Endothelial cell (in vitro differentiated cells): ENCODE results near the gene RALGPS1. TPM values are rescaled to one million over a fixed set of nuclear protein-coding genes. Genes with fewer than 3 reads are reported as not detected.

Source experiments
- DNase-seq: peaks from one replicate; pipeline ENCODE4 v3.0.0; 2021; ENCODE audit warnings: low spot score
- H3K27ac Mint-ChIP-seq: one replicate; pipeline ENCODE4 v1.8.0; 2021; ENCODE audit warnings: mixed read lengths, inconsistent platforms; ENCODE audit not compliant: unreplicated experiment
- H3K27me3 Mint-ChIP-seq: one replicate; pipeline ENCODE4 v1.8.0; 2021; ENCODE audit warnings: mild to moderate bottlenecking, moderate library complexity, mixed read lengths, inconsistent platforms; ENCODE audit not compliant: unreplicated experiment
- H3K36me3 Mint-ChIP-seq: one replicate; pipeline ENCODE4 v1.8.0; 2021; ENCODE audit warnings: mild to moderate bottlenecking, low read depth, mixed read lengths, inconsistent platforms; ENCODE audit not compliant: unreplicated experiment
- H3K4me1 Mint-ChIP-seq: one replicate; pipeline ENCODE4 v1.8.0; 2021; ENCODE audit warnings: mild to moderate bottlenecking, mixed read lengths, inconsistent platforms; ENCODE audit not compliant: unreplicated experiment
- H3K4me3 Mint-ChIP-seq: one replicate; pipeline ENCODE4 v1.8.0; 2021; ENCODE audit warnings: mild to moderate bottlenecking, mixed read lengths, inconsistent platforms; ENCODE audit not compliant: unreplicated experiment
- H3K9me3 Mint-ChIP-seq: one replicate; pipeline ENCODE4 v1.8.0; 2021; ENCODE audit warnings: mixed read lengths, inconsistent platforms; ENCODE audit not compliant: unreplicated experiment
- CTCF ChIP-seq: fragments of 200-600 bp; sonication (generic); IDR thresholded peaks from one replicate; pipeline ENCODE4 v1.5.0; 2021; ENCODE audit warnings: antibody characterized with exemption; ENCODE audit not compliant: unreplicated experiment
- total RNA-seq: library from RNA; stranded (reverse); fragmentation: NEBNext Ultra II Directional; extraction: Animal tissue kit (Norgen Biotek cat#: 25700); gene quantifications from one replicate; pipeline ENCODE4 v1.2.1, GENCODE V29; 2021; ENCODE audit not compliant: unreplicated experiment

RALGPS1 gene
- total RNA-seq, 1 donor from 2014 or later = 6.4 TPM

GRCh38 chr9:127123064-127123890, 208.7 kb downstream of the RALGPS1 start:
- Mint-ChIP-seq H3K9me3 (no peaks in the 10 kb centered on the region), H3K27ac (no peak overlapping the region), H3K4me1 (peaks cover 8% of the 10 kb centered on the region), H3K4me3 (peak overlapping the region; percentile 48), H3K27me3 (no peaks in the 10 kb centered on the region), H3K36me3 (no peaks in the 10 kb centered on the region)
- no peak for DNase-seq
- no peak for TF ChIP-seq CTCF

- Mint-ChIP-seq H3K9me3 (no peaks in the 10 kb centered on the region), H3K4me1 (peaks cover 8% of the 10 kb centered on the region), H3K4me3 (no peak overlapping the region), H3K27ac (no peak overlapping the region), H3K27me3 (no peaks in the 10 kb centered on the region), H3K36me3 (no peaks in the 10 kb centered on the region)
- TF ChIP-seq CTCF = no peak
- DNase-seq = no peak
Measured at GRCh38 chr9:127124111-127124531, 209.5 kb downstream of the RALGPS1 start.

- no peak for TF ChIP-seq CTCF
- Mint-ChIP-seq H3K27ac (no peak overlapping the region), H3K9me3 (no peaks in the 10 kb centered on the region), H3K27me3 (no peaks in the 10 kb centered on the region), H3K4me1 (peaks cover 8% of the 10 kb centered on the region), H3K36me3 (no peaks in the 10 kb centered on the region), H3K4me3 (no peak overlapping the region)
- DNase-seq = no peak
Measured at GRCh38 chr9:127124792-127125191, 210.2 kb downstream of the RALGPS1 start.

- Mint-ChIP-seq H3K27me3 (no peaks in the 10 kb centered on the region), H3K4me1 (peaks cover 2% of the 10 kb centered on the region), H3K9me3 (no peaks in the 10 kb centered on the region), H3K36me3 (no peaks in the 10 kb centered on the region), H3K4me3 (no peak overlapping the region), H3K27ac (no peak overlapping the region)
- DNase-seq = no peak
- no peak for TF ChIP-seq CTCF
Measured at GRCh38 chr9:127126971-127127370, 212.4 kb downstream of the RALGPS1 start.

GRCh38 chr9:127128341-127129072, 213.9 kb downstream of the RALGPS1 start:
- Mint-ChIP-seq H3K4me3 (no peak overlapping the region), H3K4me1 (peaks cover 4% of the 10 kb centered on the region), H3K27ac (no peak overlapping the region), H3K36me3 (no peaks in the 10 kb centered on the region), H3K9me3 (no peaks in the 10 kb centered on the region), H3K27me3 (no peaks in the 10 kb centered on the region)
- no peak for DNase-seq
- TF ChIP-seq CTCF = no peak
